Stimulated activated CD4-positive, alpha-beta T cell treated with anti-CD3 and anti-CD28 coated beads, Interleukin-15, amount 100 ng/mL, for 24 hours (primary cell): ENCODE results near the gene SOX6.

ENCODE experiments used
- DNase-seq: peaks from one replicate; pipeline ENCODE4 v3.0.0-alpha.2; 2020

Gene SOX6

GRCh38 chr11:16262645-16262955 is 93.7 kb downstream of the SOX6 start:
- no peak for DNase-seq

- DNase-seq: no peak
Observed at GRCh38 chr11:16261836-16262644, 94.3 kb downstream of the SOX6 start.

- DNase-seq: no peak
Observed at GRCh38 chr11:16252373-16252772, 104.0 kb downstream of the SOX6 start.

GRCh38 chr11:16248248-16248647 is 108.1 kb downstream of the SOX6 start:
- no peak for DNase-seq

GRCh38 chr11:16242806-16243205 is 113.5 kb downstream of the SOX6 start:
- DNase-seq: no peak

- DNase-seq: no peak
Observed at GRCh38 chr11:16240687-16241086, 115.7 kb downstream of the SOX6 start.

GRCh38 chr11:16239141-16240105 is 116.9 kb downstream of the SOX6 start:
- DNase-seq: no peak

GRCh38 chr11:16226245-16226644 is 130.1 kb downstream of the SOX6 start:
- no peak for DNase-seq

GRCh38 chr11:16225623-16226022 is 130.7 kb downstream of the SOX6 start:
- DNase-seq: no peak

GRCh38 chr11:16223558-16223957 is 132.8 kb downstream of the SOX6 start:
- DNase-seq: no peak

- no peak for DNase-seq
Observed at GRCh38 chr11:16217631-16218030, 138.7 kb downstream of the SOX6 start.

- no peak for DNase-seq
Observed at GRCh38 chr11:16216831-16217230, 139.5 kb downstream of the SOX6 start.

GRCh38 chr11:16215352-16215751 is 141.0 kb downstream of the SOX6 start:
- DNase-seq: no peak

GRCh38 chr11:16211407-16211806 is 144.9 kb downstream of the SOX6 start:
- no peak for DNase-seq

GRCh38 chr11:16204261-16204660 is 152.1 kb downstream of the SOX6 start:
- DNase-seq: no peak

GRCh38 chr11:16195651-16196050 is 160.7 kb downstream of the SOX6 start:
- DNase-seq: no peak

GRCh38 chr11:16194566-16194965 is 161.8 kb downstream of the SOX6 start:
- DNase-seq: no peak

GRCh38 chr11:16193897-16194381 is 162.4 kb downstream of the SOX6 start:
- DNase-seq: no peak

GRCh38 chr11:16191868-16192240 is 164.5 kb downstream of the SOX6 start:
- no peak for DNase-seq

GRCh38 chr11:16191212-16191867 is 165.0 kb downstream of the SOX6 start:
- DNase-seq: no peak

GRCh38 chr11:16186680-16187079 is 169.7 kb downstream of the SOX6 start:
- DNase-seq: no peak

- no peak for DNase-seq
Observed at GRCh38 chr11:16185042-16185441, 171.3 kb downstream of the SOX6 start.

GRCh38 chr11:16184588-16184987 is 171.8 kb downstream of the SOX6 start:
- DNase-seq: no peak
